ENCODE data around the gene SLC28A1.
"Not testable (repeated sequence)": the region's sequence is repeated elsewhere in the genome, so short reads cannot be mapped to it uniquely, and the experiment has no call there.

The SLC28A1 gene

GRCh38 chr15:84883916-84884781 lies at the start of gene SLC28A1:
Gene SLC28A1 (plus strand): TSS chr15:84884662. CDS start chr15:84887761, 3,099 bp downstream.
- no peak for DNase-seq

GRCh38 chr15:84834969-84835368 lies 49.5 kb upstream of the SLC28A1 start:
- no peak for DNase-seq

- DNase-seq = no peak
Observed at GRCh38 chr15:84835661-84836337, 48.7 kb upstream of the SLC28A1 start.

GRCh38 chr15:84836844-84837243 lies 47.6 kb upstream of the SLC28A1 start:
- DNase-seq = no peak

- DNase-seq = no peak
Observed at GRCh38 chr15:84839714-84840113, 44.7 kb upstream of the SLC28A1 start.

GRCh38 chr15:84840255-84840654 lies 44.2 kb upstream of the SLC28A1 start:
- no peak for DNase-seq

- DNase-seq = no peak
Observed at GRCh38 chr15:84840741-84841429, 43.6 kb upstream of the SLC28A1 start.

- DNase-seq = no peak
Observed at GRCh38 chr15:84842781-84843180, 41.7 kb upstream of the SLC28A1 start.

- no peak for DNase-seq
Observed at GRCh38 chr15:84844964-84845363, 39.5 kb upstream of the SLC28A1 start.

GRCh38 chr15:84845631-84846030 lies 38.8 kb upstream of the SLC28A1 start:
- not testable (repeated sequence) for DNase-seq

- no peak for DNase-seq
Observed at GRCh38 chr15:84846269-84846668, 38.2 kb upstream of the SLC28A1 start.

GRCh38 chr15:84847382-84847781 lies 37.1 kb upstream of the SLC28A1 start:
- DNase-seq = no peak

- no peak for DNase-seq
Observed at GRCh38 chr15:84852212-84852611, 32.2 kb upstream of the SLC28A1 start.

GRCh38 chr15:84855136-84855535 lies 29.3 kb upstream of the SLC28A1 start:
- no peak for DNase-seq

- no peak for DNase-seq
Observed at GRCh38 chr15:84855765-84856164, 28.7 kb upstream of the SLC28A1 start.

GRCh38 chr15:84856731-84857417 lies 27.6 kb upstream of the SLC28A1 start:
- no peak for DNase-seq

- no peak for DNase-seq
Observed at GRCh38 chr15:84857418-84858004, 27.0 kb upstream of the SLC28A1 start.

- DNase-seq = no peak
Observed at GRCh38 chr15:84858231-84858630, 26.2 kb upstream of the SLC28A1 start.

GRCh38 chr15:84859144-84859543 lies 25.3 kb upstream of the SLC28A1 start:
- DNase-seq = no peak

GRCh38 chr15:84859651-84860050 lies 24.8 kb upstream of the SLC28A1 start:
- no peak for DNase-seq

- no peak for DNase-seq
Observed at GRCh38 chr15:84861781-84862180, 22.7 kb upstream of the SLC28A1 start.

GRCh38 chr15:84862214-84862975 lies 22.1 kb upstream of the SLC28A1 start:
- no peak for DNase-seq
